Measurements from ENCODE around the gene SAXO1. TPM values are rescaled to one million over a fixed set of nuclear protein-coding genes. Genes with fewer than 3 reads are reported as not detected.

The SAXO1 gene
- total and polyA plus RNA-seq, 4 donors: under 0.01 to 0.05 (median 0.01) TPM; not detected in 1

GRCh38 chr9:18981476-18982261 is 51.3 kb downstream of the SAXO1 start:
- H3K9ac ChIP-seq (ENCODE audit: low read depth in 1 of 2, low read length in 2 of 2): no peak overlapping the region
- H3K27ac ChIP-seq (ENCODE audit: low read depth in 1 of 2, low read length in 2 of 2): no peak overlapping the region
- no peak for DNase-seq (ENCODE audit: low spot score)
- no peaks in the 10 kb centered on the region for H3K9me3 ChIP-seq (ENCODE audit: control insufficient read depth in 4 of 4, low read length in 3 of 4)
- TF ChIP-seq GABPA (IDR thresholded peaks at IDR 0.05 in 1 of 2, conservative IDR thresholded peaks at IDR 0.05 in 1 of 2): no peak
- TF ChIP-seq YY1 (IDR thresholded peaks at IDR 0.05): no peak
- TF ChIP-seq HNF4G (IDR thresholded peaks at IDR 0.05): no peak
- TF ChIP-seq NR2F2 (IDR thresholded peaks at IDR 0.05): no peak
- TF ChIP-seq REST (IDR thresholded peaks at IDR 0.05): no peak
- TF ChIP-seq ZBTB33 (IDR thresholded peaks at IDR 0.05): no peak
- TF ChIP-seq JUND (IDR thresholded peaks at IDR 0.05): no peak
- TF ChIP-seq, protein P1, sequence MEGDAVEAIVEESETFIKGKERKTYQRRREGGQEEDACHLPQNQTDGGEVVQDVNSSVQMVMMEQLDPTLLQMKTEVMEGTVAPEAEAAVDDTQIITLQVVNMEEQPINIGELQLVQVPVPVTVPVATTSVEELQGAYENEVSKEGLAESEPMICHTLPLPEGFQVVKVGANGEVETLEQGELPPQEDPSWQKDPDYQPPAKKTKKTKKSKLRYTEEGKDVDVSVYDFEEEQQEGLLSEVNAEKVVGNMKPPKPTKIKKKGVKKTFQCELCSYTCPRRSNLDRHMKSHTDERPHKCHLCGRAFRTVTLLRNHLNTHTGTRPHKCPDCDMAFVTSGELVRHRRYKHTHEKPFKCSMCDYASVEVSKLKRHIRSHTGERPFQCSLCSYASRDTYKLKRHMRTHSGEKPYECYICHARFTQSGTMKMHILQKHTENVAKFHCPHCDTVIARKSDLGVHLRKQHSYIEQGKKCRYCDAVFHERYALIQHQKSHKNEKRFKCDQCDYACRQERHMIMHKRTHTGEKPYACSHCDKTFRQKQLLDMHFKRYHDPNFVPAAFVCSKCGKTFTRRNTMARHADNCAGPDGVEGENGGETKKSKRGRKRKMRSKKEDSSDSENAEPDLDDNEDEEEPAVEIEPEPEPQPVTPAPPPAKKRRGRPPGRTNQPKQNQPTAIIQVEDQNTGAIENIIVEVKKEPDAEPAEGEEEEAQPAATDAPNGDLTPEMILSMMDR (IDR thresholded peaks at IDR 0.05; ENCODE audit: low read depth, low read length, missing input control): no peak
- TF ChIP-seq FOXA1 (IDR thresholded peaks at IDR 0.05): no peak
- no peak for TF ChIP-seq ATF3 (IDR thresholded peaks at IDR 0.05)
- TF ChIP-seq TAF1 (conservative IDR thresholded peaks at IDR 0.05): no peak
- no peak for TF ChIP-seq HNF4A (conservative IDR thresholded peaks at IDR 0.05)
- no peak for TF ChIP-seq RAD21 (IDR thresholded peaks at IDR 0.05)
- WGBS: 92% methylated on average over 4 of the region's 4 CpGs
- no peaks in the 10 kb centered on the region for H3K4me1 ChIP-seq (ENCODE audit: control insufficient read depth in 4 of 4, insufficient read depth in 4 of 4, low read length in 3 of 4)
- H3K4me3 ChIP-seq (ENCODE audit: low read depth in 1 of 3, low read length in 3 of 3): no peak overlapping the region
- no peaks in the 10 kb centered on the region for H3K36me3 ChIP-seq (ENCODE audit: control insufficient read depth in 4 of 4, insufficient read depth in 3 of 4, low read depth in 1 of 4, low read length in 3 of 4)
- H3K27me3 ChIP-seq (ENCODE audit: control insufficient read depth in 4 of 4, insufficient read depth in 4 of 4, low read length in 3 of 4): no peaks in the 10 kb centered on the region

GRCh38 chr9:18980189-18980588 is 52.8 kb downstream of the SAXO1 start:
- Histone ChIP-seq H3K4me3 (ENCODE audit: low read depth in 1 of 3, low read length in 3 of 3) (no peak overlapping the region), H3K27ac (ENCODE audit: low read depth in 1 of 2, low read length in 2 of 2) (no peak overlapping the region), H3K9ac (ENCODE audit: low read depth in 1 of 2, low read length in 2 of 2) (no peak overlapping the region), H3K27me3 (ENCODE audit: control insufficient read depth in 4 of 4, insufficient read depth in 4 of 4, low read length in 3 of 4) (no peaks in the 10 kb centered on the region), H3K36me3 (ENCODE audit: control insufficient read depth in 4 of 4, insufficient read depth in 3 of 4, low read depth in 1 of 4, low read length in 3 of 4) (no peaks in the 10 kb centered on the region), H3K4me1 (ENCODE audit: control insufficient read depth in 4 of 4, insufficient read depth in 4 of 4, low read length in 3 of 4) (no peaks in the 10 kb centered on the region), H3K9me3 (ENCODE audit: control insufficient read depth in 4 of 4, low read length in 3 of 4) (no peaks in the 10 kb centered on the region)
- no peak for DNase-seq (ENCODE audit: low spot score)
- WGBS: 15% methylated on average over 1 of the region's 1 CpG
- TF ChIP-seq RXRA (IDR thresholded peaks at IDR 0.05) (no peak), FOXA2 (IDR thresholded peaks at IDR 0.05) (no peak), SP1 (IDR thresholded peaks at IDR 0.05) (no peak), GABPA (IDR thresholded peaks at IDR 0.05 in 1 of 2, conservative IDR thresholded peaks at IDR 0.05 in 1 of 2) (no peak), HNF4A (conservative IDR thresholded peaks at IDR 0.05) (no peak), RAD21 (IDR thresholded peaks at IDR 0.05) (no peak), FOXA1 (IDR thresholded peaks at IDR 0.05) (no peak), REST (IDR thresholded peaks at IDR 0.05) (no peak), JUND (IDR thresholded peaks at IDR 0.05) (no peak), NR2F2 (IDR thresholded peaks at IDR 0.05) (no peak), YY1 (IDR thresholded peaks at IDR 0.05) (no peak), HNF4G (IDR thresholded peaks at IDR 0.05) (no peak), ATF3 (IDR thresholded peaks at IDR 0.05) (no peak)
- TF ChIP-seq, protein P1 (IDR thresholded peaks at IDR 0.05; ENCODE audit: low read depth, low read length, missing input control): no peak
